HL-60 (cell line): ENCODE results near the gene RELL1.

Source experiments
- DNase-seq, 2 experiments: peaks; one replicate each; pipeline ENCODE4 v3.0.0-alpha.2; 2010 to 2020; ENCODE audit warnings: low read depth in 1 of 2, low spot score in 1 of 2
- H3K27ac ChIP-seq: fragments of 250-450 bp; sonication (Bioruptor Pico); replicated peaks from 2 replicates; pipeline ENCODE4 v1.5.1; 2020; ENCODE audit warnings: mild to moderate bottlenecking, moderate library complexity
- H3K27me3 ChIP-seq: fragments of 250-450 bp; sonication (Bioruptor Pico); 2 replicates; pipeline ENCODE4 v1.5.1; 2021; ENCODE audit warnings: mild to moderate bottlenecking, moderate library complexity; ENCODE audit not compliant: insufficient read depth, poor library complexity, severe bottlenecking
- H3K4me3 ChIP-seq: replicated peaks from 2 replicates; pipeline ENCODE4 v1.5.1; 2011; ENCODE audit warnings: mild to moderate bottlenecking, control low read depth, low read length; ENCODE audit not compliant: insufficient read depth
- GABPA ChIP-seq: IDR thresholded peaks from 2 replicates; pipeline ENCODE4 v1.6.1; 2012; ENCODE audit warnings: low read depth
- POLR2AphosphoS5 ChIP-seq: IDR thresholded peaks from 2 replicates; pipeline ENCODE4 v1.6.1; 2012; ENCODE audit warnings: low read depth
- SPI1 ChIP-seq: IDR thresholded peaks from 2 replicates; pipeline ENCODE4 v1.6.1; 2012; ENCODE audit warnings: low read depth, mild to moderate bottlenecking, borderline replicate concordance
- TF ChIP-seq, protein P1 (sequence below): IDR thresholded peaks from 2 replicates; pipeline ENCODE4 v1.6.1; 2012; ENCODE audit warnings: low read depth; ENCODE audit not compliant: insufficient replicate concordance
- TF ChIP-seq, protein P2 (sequence below): IDR thresholded peaks from one replicate; pipeline ENCODE4 v1.5.1; 2011; ENCODE audit warnings: low read length, control low read depth, inconsistent platforms; ENCODE audit not compliant: insufficient read depth

RELL1 gene

DNA sequence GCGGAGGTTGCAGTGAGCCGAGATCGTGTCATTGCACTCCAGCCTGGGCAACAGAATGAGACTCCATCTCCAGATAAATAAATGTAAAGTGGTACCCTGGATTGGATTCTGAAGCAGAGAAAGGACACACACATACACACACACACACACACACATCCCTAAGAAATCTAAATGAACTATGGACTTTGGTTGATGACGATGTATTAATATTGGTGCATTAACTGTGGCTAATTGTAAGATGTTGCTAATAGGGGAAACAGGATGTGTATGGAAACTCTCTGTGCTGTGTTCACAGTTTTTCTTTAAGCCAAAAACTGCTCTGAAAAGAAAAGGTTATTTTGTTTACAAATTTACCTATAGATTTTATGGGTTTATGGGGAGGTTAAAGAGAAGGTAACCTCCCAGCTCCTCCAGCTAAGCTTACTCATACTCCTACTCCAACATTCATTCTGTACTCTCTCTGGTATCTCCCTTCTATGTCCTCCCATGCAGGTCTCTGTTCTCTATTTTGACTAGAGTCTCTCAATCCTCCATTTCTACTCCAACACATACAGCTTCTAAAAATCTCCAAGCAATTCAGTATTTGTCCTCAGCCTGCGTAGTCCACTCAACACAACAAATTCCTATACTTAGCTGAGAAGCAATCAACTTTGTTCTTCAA lies 46.5 kb upstream of the RELL1 start:
- H3K27me3 ChIP-seq: no peaks in the 10 kb centered on the region
- no peak overlapping the region for H3K27ac ChIP-seq
- TF ChIP-seq GABPA (no peak), SPI1 (no peak), POLR2AphosphoS5 (no peak)
- TF ChIP-seq, protein P1, sequence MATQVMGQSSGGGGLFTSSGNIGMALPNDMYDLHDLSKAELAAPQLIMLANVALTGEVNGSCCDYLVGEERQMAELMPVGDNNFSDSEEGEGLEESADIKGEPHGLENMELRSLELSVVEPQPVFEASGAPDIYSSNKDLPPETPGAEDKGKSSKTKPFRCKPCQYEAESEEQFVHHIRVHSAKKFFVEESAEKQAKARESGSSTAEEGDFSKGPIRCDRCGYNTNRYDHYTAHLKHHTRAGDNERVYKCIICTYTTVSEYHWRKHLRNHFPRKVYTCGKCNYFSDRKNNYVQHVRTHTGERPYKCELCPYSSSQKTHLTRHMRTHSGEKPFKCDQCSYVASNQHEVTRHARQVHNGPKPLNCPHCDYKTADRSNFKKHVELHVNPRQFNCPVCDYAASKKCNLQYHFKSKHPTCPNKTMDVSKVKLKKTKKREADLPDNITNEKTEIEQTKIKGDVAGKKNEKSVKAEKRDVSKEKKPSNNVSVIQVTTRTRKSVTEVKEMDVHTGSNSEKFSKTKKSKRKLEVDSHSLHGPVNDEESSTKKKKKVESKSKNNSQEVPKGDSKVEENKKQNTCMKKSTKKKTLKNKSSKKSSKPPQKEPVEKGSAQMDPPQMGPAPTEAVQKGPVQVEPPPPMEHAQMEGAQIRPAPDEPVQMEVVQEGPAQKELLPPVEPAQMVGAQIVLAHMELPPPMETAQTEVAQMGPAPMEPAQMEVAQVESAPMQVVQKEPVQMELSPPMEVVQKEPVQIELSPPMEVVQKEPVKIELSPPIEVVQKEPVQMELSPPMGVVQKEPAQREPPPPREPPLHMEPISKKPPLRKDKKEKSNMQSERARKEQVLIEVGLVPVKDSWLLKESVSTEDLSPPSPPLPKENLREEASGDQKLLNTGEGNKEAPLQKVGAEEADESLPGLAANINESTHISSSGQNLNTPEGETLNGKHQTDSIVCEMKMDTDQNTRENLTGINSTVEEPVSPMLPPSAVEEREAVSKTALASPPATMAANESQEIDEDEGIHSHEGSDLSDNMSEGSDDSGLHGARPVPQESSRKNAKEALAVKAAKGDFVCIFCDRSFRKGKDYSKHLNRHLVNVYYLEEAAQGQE: no peak
- TF ChIP-seq, protein P2, sequence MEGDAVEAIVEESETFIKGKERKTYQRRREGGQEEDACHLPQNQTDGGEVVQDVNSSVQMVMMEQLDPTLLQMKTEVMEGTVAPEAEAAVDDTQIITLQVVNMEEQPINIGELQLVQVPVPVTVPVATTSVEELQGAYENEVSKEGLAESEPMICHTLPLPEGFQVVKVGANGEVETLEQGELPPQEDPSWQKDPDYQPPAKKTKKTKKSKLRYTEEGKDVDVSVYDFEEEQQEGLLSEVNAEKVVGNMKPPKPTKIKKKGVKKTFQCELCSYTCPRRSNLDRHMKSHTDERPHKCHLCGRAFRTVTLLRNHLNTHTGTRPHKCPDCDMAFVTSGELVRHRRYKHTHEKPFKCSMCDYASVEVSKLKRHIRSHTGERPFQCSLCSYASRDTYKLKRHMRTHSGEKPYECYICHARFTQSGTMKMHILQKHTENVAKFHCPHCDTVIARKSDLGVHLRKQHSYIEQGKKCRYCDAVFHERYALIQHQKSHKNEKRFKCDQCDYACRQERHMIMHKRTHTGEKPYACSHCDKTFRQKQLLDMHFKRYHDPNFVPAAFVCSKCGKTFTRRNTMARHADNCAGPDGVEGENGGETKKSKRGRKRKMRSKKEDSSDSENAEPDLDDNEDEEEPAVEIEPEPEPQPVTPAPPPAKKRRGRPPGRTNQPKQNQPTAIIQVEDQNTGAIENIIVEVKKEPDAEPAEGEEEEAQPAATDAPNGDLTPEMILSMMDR: no peak
- no peak for DNase-seq
- no peak overlapping the region for H3K4me3 ChIP-seq

DNA sequence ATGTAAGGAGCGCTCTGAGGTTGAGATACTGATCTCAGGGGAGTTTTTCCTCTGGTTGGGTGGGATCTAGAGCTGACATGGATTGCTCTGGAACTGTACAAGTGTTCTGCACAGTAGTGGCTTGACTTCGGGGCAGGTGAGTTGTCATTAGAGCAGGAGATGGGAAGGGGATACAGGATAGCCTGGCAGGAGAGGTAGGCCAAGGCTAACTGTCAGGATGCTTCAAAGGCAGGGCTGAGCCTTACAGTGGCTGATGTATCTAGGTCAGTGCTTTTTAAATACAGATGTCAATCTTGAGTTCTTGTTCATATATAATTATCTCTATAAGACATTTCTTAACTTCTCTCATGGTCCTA lies 43.5 kb upstream of the RELL1 start:
- no peak overlapping the region for H3K4me3 ChIP-seq
- DNase-seq: no peak
- 0 out of 2 replicates have a peak overlapping the region, but pooled peaks have one; percentile 8 for H3K27ac ChIP-seq
- H3K27me3 ChIP-seq: no peaks in the 10 kb centered on the region
- TF ChIP-seq SPI1 (no peak), POLR2AphosphoS5 (no peak), GABPA (no peak)
- TF ChIP-seq, protein P1: no peak
- TF ChIP-seq, protein P2: no peak

DNA sequence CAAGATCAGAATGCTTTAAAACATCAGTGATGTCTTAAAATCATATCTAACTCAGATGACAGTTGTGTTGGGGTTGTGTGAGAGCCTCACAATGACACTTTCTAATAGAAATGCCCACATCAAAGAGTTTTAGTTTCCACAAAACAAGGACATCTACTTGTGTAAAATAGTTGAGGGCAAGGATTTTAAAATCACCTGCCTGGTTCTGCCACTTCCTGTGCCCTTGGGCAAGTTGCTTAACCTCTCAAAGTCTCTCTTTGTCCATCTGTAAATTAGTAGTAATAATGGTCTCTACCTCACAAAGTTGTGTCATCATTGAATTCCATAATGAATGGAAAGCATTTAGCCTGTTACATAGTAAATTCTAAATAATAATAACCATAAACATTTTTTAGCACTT lies 41.9 kb upstream of the RELL1 start:
- Histone ChIP-seq H3K27me3 (no peaks in the 10 kb centered on the region), H3K4me3 (no peak overlapping the region), H3K27ac (peak overlapping the region; percentile 52)
- DNase-seq: peak in 1 of 2 experiments; percentile 23
- TF ChIP-seq, protein P2: no peak
- TF ChIP-seq POLR2AphosphoS5: no peak
- no peak for TF ChIP-seq GABPA
- TF ChIP-seq SPI1: no peak

DNA sequence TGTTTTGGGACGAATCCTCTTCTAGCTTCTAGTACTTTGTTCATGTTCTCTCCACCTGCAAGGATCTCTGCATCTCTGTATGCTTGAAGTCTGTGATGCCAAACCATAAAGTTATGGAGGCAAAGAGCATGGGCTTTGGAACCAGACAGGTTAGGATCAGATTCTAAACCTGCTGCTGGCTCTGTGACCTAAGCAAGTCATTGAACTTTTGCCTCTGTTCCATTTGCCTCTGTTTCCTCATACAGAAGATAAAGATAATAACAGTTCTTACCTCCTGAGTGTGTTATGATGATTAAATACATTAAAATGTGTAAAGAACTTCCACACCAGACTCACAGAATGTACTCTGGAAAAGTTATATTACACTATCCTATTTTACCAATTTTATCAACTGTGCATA lies 41.5 kb upstream of the RELL1 start:
- peak overlapping the region; percentile 52 for H3K27ac ChIP-seq
- no peak for DNase-seq
- H3K27me3 ChIP-seq: no peaks in the 10 kb centered on the region
- TF ChIP-seq, protein P2: no peak
- no peak overlapping the region for H3K4me3 ChIP-seq
